IMR-90 (cell line): ENCODE data around the gene TMF1.

Source experiments
- BHLHE40 ChIP-seq: fragments of 150-350 bp; IDR thresholded peaks from 2 replicates; pipeline ENCODE4 v1.6.1; 2016; ENCODE audit warnings: mild to moderate bottlenecking, low read depth, low read length
- CEBPB ChIP-seq: IDR thresholded peaks from 2 replicates; pipeline ENCODE4 v1.6.1; 2012; ENCODE audit warnings: low read depth, low read length, improper control_type of control experiment
- CHD1 ChIP-seq: IDR thresholded peaks from 2 replicates; pipeline ENCODE4 v1.6.1; 2012; ENCODE audit warnings: low read depth, low read length, improper control_type of control experiment
- FOS ChIP-seq: fragments of 150-350 bp; IDR thresholded peaks from 2 replicates; pipeline ENCODE4 v1.6.1; 2016; ENCODE audit warnings: low read depth, low read length
- POLR2A ChIP-seq: IDR thresholded peaks from 2 replicates; pipeline ENCODE4 v1.6.1; 2012; ENCODE audit warnings: mild to moderate bottlenecking, low read depth, low read length
- RAD21 ChIP-seq: IDR thresholded peaks from 2 replicates; pipeline ENCODE4 v1.6.1; 2012; ENCODE audit warnings: low read length, improper control_type of control experiment
- RCOR1 ChIP-seq: IDR thresholded peaks from 2 replicates; pipeline ENCODE4 v1.6.1; 2012; ENCODE audit warnings: mild to moderate bottlenecking, low read length, improper control_type of control experiment; ENCODE audit not compliant: insufficient replicate concordance
- RFX5 ChIP-seq: IDR thresholded peaks from 2 replicates; pipeline ENCODE4 v1.8.0; 2012; ENCODE audit warnings: low read depth, mild to moderate bottlenecking, low read length, moderate library complexity
- SMC3 ChIP-seq: fragments of 150-350 bp; IDR thresholded peaks from 2 replicates; pipeline ENCODE4 v1.6.1; 2016; ENCODE audit warnings: low read depth, mild to moderate bottlenecking, antibody characterized with exemption, low read length, moderate library complexity
- TF ChIP-seq, protein P1 (sequence below): conservative IDR thresholded peaks from 2 replicates; pipeline ENCODE4 v1.5.1; 2012; ENCODE audit warnings: mild to moderate bottlenecking, low read depth, low read length, improper control_type of control experiment
- TF ChIP-seq, protein P2 (sequence below): fragments of 150-350 bp; IDR thresholded peaks from 2 replicates; pipeline ENCODE4 v1.6.1; 2016; ENCODE audit warnings: low read depth, mild to moderate bottlenecking, low read length, moderate library complexity, borderline replicate concordance
- TF ChIP-seq, protein P3 (sequence below): fragments of 150-350 bp; IDR thresholded peaks from 2 replicates; pipeline ENCODE4 v1.6.1; 2017; ENCODE audit warnings: mild to moderate bottlenecking, antibody characterized with exemption, low read length, low read depth

DNA sequence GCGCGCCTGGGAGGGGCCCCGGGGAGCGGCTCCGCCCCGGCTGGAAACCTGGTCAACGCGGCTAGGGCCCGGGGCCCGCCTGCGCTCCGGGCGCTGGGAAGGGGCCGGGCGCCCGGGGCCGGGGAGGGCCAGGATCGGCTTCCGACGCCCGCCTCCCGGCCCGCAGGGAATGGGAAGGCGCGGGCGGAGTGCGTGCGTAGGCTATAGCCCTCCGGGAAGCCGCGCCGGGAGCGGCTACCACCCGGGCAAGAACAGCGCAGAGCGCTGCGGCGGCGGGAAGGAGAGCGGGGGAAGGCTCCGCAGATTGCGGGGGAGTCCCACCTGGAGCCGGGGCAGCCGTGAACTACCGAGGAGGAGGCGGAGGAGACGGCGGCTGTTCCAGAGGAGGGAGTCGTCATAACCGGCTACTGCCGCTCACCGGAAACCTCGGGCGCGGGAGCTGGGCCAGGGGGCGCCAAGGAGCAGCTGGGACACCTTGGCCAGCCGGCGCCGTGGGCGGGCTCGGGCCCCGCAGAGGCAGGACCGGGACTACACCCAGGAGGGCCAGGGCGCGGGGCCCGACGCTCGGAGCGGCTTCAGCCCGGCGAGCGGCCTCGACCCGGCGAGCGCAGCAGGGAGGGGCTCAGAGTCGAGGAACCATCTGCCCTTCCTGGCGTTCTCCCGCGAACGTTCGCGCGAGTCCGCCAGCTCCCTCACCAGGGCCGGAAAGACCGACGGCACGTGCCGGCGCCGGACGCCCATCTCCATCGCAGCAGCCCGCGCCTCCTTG is 38.7 kb downstream of the TMF1 start, which contains the start of gene EOGT:
- TF ChIP-seq, protein P1, sequence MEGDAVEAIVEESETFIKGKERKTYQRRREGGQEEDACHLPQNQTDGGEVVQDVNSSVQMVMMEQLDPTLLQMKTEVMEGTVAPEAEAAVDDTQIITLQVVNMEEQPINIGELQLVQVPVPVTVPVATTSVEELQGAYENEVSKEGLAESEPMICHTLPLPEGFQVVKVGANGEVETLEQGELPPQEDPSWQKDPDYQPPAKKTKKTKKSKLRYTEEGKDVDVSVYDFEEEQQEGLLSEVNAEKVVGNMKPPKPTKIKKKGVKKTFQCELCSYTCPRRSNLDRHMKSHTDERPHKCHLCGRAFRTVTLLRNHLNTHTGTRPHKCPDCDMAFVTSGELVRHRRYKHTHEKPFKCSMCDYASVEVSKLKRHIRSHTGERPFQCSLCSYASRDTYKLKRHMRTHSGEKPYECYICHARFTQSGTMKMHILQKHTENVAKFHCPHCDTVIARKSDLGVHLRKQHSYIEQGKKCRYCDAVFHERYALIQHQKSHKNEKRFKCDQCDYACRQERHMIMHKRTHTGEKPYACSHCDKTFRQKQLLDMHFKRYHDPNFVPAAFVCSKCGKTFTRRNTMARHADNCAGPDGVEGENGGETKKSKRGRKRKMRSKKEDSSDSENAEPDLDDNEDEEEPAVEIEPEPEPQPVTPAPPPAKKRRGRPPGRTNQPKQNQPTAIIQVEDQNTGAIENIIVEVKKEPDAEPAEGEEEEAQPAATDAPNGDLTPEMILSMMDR = peak; percentile 64
- peak; percentile 90 for TF ChIP-seq POLR2A
- TF ChIP-seq RAD21 = no peak
- TF ChIP-seq, protein P2, sequence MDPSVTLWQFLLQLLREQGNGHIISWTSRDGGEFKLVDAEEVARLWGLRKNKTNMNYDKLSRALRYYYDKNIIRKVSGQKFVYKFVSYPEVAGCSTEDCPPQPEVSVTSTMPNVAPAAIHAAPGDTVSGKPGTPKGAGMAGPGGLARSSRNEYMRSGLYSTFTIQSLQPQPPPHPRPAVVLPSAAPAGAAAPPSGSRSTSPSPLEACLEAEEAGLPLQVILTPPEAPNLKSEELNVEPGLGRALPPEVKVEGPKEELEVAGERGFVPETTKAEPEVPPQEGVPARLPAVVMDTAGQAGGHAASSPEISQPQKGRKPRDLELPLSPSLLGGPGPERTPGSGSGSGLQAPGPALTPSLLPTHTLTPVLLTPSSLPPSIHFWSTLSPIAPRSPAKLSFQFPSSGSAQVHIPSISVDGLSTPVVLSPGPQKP = no peak
- TF ChIP-seq, protein P3, sequence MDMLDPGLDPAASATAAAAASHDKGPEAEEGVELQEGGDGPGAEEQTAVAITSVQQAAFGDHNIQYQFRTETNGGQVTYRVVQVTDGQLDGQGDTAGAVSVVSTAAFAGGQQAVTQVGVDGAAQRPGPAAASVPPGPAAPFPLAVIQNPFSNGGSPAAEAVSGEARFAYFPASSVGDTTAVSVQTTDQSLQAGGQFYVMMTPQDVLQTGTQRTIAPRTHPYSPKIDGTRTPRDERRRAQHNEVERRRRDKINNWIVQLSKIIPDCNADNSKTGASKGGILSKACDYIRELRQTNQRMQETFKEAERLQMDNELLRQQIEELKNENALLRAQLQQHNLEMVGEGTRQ = peak; percentile 75
- peak; percentile 98 for TF ChIP-seq BHLHE40
- no peak for TF ChIP-seq CHD1
- no peak for TF ChIP-seq RCOR1
- TF ChIP-seq RFX5 = no peak
- no peak for TF ChIP-seq CEBPB
- no peak for TF ChIP-seq SMC3
- TF ChIP-seq FOS = no peak
